HG03442 (cell line): ENCODE measurements around the gene TAS2R20.
"Not testable (repeated sequence)": the region's sequence is repeated elsewhere in the genome, so short reads cannot be mapped to it uniquely, and the experiment has no call there.

Experiments
- ATAC-seq: cut with Tn5 transposase; IDR thresholded peaks from one replicate; pipeline ENCODE4 v1.9.1; 2021; ENCODE audit warnings: mild to moderate bottlenecking, moderate library complexity; ENCODE audit not compliant: unreplicated experiment

TAS2R20 gene, protein sequence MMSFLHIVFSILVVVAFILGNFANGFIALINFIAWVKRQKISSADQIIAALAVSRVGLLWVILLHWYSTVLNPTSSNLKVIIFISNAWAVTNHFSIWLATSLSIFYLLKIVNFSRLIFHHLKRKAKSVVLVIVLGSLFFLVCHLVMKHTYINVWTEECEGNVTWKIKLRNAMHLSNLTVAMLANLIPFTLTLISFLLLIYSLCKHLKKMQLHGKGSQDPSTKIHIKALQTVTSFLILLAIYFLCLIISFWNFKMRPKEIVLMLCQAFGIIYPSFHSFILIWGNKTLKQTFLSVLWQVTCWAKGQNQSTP

DNA sequence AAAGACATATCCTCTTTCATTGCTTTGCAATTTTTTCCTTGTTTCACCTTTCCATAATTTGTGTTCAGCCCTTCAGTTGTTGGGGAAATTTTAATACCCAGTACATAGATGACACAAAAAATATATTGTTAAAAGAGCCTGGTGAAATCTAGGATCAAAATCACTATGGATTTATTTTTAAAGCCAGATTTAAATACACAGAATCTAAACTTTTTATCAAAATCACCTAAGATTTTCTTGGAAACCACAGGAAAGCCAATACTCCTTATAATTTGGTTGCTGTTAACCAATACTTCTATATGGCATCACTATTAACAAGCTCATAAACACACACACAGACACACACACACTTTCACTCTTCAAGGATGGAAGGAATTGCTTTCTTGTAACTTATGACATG is at the start of gene TAS2R20:
TAS2R20 (minus strand) TSS at position 101 of the 400 bp plus-strand sequence. CDS start 429 bp downstream, outside the sequence.
- ATAC-seq: no peak

DNA sequence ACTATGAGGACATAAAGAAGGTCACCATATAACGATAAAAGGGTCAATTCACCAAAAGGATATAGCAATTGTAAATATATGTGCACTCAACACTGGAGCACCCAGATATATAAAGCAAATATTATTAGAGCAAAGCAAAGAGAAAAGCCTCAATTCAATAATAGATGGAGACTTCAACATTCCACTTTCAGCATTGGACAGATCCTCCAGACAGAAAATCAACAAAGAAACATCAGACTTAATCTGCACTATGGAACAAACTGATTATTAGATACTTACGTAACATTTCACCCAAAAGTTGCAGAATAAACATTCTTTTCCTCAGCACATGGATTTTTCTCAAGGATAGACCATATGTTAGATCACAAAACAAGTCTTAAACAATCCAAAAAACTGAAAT is 43.3 kb upstream of the TAS2R20 start:
- not testable (repeated sequence) for ATAC-seq

DNA sequence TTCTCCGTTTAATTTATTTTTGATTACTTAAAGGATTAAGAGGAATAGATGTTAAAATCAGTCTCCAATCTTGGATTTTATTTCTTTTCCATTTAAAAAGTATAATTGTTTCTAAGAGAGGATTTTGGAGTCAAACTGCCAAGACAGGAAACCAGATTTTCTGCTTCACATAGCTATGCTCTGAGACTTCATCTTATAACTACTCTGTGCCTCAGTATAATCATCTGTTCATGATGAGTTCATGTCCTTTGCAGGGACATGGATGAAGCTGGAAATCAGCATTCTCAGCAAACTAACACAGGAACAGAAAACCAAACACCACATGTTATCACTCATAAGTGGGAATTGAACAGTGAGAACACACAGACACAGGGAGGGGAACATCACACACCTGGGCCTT is 42.1 kb upstream of the TAS2R20 start:
- no peak for ATAC-seq

DNA sequence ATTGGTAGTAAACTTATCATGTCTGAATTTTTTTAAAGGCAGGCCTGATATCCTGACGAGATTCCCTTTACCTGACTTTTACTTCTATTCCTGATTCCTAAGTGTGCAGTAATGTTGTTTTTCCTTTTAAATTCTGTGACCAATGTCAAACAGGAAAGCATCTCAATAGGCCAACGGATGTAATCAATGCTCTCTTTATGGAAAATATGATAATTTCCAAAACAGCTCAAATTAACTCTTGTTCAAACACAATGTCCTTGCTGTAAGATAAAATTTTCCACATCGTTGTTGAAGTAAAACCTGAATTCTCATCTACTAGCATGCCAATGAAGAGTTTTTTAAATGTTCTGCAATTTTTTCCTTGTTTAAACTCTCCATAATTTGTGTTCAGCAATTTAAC is 41.1 kb upstream of the TAS2R20 start:
- ATAC-seq: no peak

DNA sequence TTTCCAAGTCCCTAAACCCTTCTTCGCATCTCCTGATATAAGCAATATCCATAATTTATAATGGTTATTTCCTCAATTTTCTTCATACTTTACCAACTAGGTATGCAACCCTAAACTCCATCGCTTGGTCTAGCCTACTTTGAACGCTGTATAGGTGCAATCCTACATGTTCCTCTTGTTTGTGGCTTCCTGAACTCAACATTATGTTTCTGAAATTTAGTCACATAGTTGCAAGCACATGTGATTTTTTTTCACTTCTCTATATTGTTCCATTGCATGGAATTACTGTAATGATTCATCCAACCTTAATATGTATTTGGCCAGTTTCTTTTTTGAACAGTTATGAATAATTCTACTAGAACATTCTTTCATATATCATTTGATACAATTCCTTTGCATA is 35.9 kb upstream of the TAS2R20 start:
- not testable (repeated sequence) for ATAC-seq

DNA sequence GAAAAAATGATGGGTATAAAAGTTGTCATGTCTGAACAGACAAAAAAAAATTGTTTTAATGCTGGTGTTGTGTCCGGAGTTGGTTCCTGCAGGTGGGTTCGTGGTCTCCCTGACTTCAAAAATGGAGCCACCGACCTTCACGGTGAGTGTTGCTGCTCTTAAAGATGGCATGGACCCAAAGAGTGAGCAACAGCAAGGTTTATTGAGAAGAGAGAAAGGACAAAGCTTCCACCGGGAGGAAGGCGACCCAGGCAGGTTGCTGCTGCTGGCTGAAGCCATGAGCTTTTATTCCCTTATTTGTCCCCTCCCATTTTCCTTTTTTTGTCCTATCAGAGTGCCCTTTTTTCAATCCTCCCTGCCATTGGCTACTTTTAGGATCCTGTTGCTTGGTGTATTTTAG is 33.2 kb upstream of the TAS2R20 start, which contains the start of gene TAS2R31:
TAS2R31 (minus strand) TSS at position 101 of the 400 bp plus-strand sequence; CDS start at position 29, 72 bp downstream.
- ATAC-seq: no peak

DNA sequence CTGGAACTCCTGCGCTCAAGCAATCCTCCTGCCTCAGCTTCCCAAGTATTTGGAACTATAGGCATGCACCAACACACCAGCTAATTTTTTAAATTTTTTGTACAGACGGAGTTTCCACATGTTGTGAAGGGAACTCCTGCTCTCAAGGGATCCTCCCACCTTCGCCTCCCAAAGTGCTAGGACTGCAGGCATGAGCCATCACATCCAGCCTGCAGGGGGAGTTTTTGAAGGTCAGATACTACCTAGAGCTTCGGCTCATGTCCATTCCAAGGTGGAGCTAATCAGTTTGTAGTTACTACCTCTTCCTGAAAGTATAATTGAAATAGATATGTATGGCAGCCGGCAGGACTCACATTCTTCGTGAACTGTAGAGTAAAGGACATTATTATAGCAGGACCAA is 28.0 kb upstream of the TAS2R20 start:
- ATAC-seq: no peak

DNA sequence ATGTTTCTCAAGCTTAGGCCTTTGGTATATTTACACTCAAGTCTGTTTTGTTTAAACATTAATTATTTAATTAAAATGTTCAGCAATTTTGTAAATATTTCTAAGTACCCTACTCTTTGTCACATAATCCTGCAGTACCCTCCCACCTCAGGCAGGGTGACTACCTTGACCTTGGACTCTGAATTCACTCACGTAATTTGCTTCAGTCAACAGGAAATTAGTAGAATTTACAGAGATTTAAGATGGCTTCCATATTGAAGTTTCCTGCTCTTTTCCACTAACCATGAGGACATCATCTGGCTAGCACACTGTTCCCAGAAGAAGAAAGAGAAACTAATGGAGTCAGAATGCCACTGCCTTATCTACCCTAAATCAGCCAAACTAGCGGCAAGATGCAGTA is 25.3 kb upstream of the TAS2R20 start:
- no peak for ATAC-seq

DNA sequence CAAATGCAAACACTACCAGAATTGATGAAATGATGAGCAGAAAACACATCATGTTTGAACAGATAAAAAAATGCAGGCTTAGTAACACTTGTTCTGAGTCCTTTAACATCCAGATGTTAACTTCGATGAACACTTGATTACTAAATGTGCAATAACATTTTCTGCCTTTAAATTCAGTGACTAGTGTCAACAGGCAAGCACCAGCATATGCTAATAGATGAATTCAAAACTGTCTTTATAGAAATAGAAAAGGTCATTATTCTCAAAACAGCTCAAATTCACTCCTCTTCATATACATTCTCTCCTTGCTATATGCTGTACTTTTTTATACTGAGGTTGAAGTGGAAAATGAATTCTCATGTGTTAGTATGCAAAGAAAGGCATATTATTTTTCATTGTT is 24.4 kb upstream of the TAS2R20 start, which contains the start of gene TAS2R19:
TAS2R19 (minus strand) TSS at position 101 of the 400 bp plus-strand sequence; CDS start at position 52, 49 bp downstream.
- no peak for ATAC-seq

DNA sequence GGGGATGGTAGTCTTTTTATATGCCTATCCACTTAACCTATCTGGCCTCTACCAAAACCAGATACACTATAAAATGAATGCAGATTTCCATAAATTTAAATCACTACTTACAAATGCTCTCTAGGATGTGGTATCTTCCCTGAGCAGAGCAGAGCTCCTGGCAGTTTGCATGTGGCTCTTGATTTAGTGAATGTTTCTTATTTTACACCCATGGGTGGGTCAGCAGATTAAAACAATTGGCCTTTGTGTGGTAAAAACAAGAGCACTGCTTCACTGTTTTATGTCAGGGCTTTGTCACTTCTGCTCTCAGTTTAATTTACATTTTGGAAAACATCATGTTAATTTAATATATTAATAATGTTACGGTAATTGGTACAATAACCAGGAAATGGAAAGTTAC is 18.8 kb upstream of the TAS2R20 start:
- ATAC-seq: no peak

DNA sequence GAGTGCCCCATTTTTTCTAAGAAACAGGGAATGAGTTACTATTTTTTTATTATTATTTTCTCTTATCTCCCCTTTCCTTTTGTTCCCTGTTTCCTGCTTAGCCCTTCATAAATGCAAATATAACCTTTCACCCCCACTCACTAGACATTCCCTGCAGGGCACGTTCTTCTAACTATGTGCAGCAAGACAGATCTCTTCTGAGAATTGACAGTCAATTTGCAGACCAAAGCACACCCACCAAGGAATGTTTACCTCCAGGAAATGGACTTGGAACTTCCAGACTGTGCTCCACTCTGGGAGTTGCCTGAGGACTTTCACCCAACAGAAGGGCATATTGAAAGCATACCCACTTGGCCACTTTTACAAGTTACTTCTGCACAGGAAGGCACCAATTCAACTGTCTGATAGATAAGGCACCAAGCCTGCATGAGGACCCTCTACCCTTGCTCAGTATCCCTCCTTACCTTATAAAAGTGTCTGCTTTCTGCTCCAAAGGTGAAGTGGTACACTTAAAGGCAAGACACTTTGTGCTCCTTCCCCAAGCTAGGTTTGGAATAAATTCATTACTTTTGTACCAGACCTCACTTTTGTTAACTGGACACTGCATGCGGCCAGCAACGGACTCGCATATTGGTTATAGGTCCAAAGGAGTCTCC is 17.8 kb upstream of the TAS2R20 start:
- no peak for ATAC-seq

DNA sequence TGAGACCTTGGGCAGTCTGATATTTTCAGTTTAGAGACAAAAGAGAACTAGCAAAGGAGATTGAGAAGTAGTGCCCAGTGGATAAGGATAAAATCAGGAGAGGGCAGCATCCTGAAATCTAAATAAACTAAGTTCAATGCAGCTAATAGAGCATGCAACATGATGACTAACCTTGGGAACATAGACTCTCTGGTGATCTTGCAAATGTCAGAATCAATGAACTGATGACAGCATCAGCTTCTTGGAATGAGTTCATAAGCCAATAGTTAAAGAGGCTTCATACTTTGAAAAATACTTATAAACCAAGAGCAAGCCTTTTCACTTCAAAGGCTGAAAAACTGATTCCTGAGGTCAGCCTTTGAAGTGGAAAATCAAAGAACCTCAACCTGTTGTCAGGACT is 16.1 kb upstream of the TAS2R20 start:
- ATAC-seq: no peak

DNA sequence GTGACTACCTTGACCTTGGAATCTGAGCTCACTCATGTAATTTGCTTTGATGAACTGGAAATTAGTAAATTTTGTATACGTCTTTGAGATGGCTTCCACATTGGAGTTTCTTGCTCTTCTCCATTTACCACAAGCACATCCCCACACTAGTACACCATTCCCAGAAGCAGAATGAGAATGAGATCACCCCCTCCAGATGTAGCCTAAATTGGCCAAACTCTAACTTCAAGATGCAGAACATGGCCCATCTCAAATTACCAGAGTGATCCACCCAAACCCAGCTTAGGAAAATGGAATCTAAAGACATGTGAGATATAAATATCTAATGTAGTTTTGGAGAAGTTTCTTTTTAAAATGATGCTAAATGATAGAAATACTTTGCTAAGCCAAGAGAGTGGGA is 9.5 kb upstream of the TAS2R20 start:
- ATAC-seq: no peak

DNA sequence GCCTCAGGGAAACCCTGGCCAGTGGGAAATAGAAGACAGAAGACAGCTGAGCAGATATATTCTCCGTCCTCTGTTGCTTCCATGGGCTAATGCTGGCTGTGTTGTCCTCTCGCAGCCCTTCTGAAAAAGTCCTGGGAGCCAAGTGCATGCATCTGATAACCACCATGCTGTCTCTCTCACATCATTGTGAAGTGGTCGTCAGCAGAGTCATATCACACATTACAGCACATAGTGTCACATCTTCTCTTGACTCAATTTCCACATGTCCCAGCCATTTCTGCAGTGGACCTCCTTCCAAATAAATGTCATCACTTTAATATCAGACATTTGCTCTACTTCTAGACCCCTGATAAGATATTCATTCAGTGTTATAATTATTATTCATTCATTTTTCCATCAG is 3.8 kb downstream of the TAS2R20 start:
- no peak for ATAC-seq

DNA sequence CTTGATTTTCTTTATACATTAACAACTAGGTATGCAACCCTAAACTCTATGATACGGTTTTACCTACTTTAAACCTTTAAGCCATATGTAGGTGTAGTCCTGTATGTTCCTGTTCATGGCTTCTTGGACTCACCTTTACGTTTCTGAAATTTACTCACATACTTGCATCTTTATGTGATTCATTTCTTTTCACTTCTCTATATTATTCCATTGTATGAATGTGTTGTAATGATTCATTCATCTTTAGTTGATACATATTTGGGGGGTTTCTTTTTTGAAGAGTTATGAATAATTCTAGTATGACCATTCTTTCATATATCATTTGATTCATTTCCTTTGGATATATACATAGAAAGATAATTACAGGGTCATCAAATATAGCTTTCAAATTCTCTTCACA is 9.0 kb downstream of the TAS2R20 start:
- no peak for ATAC-seq

DNA sequence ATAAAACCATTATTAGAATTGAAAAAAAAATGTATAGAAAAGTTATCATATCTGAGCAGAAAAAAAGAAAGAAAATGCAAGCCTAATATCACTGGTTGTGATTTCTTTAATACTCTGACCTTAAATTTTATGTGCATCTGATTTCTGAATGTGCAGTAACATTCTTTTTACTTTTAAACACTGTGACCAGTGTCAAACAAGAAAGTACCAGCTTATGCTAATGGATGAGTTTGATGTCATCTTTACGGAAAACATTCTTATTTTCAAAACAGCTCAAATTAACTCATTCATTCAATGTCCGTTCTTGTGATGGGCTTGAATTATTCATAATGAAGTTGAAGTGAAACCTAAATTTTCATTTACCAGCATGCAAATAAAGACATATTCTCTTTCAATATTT is 11.3 kb downstream of the TAS2R20 start, which contains the start of gene TAS2R50:
TAS2R50 (minus strand) TSS at position 101 of the 400 bp plus-strand sequence; CDS start at position 49, 52 bp downstream.
- no peak for ATAC-seq

DNA sequence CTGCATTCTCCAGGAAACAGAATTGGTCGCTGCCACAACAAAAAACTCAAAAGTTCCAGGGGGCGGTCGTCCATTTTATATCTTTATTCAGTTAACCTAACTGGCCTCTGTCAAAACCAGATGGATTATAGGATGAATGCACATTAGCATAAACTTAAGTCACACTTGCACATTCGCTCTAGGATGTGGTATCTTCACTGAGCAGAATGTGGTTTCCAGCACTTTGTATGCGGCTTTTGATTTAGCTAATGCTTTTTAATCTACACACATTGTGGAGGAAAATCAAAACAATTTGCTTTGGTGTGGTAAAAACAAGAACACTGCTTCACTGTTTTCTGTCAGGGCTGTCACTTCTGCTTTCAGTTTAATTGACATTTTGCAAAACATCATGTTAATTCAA is 15.9 kb downstream of the TAS2R20 start:
- ATAC-seq: no peak

DNA sequence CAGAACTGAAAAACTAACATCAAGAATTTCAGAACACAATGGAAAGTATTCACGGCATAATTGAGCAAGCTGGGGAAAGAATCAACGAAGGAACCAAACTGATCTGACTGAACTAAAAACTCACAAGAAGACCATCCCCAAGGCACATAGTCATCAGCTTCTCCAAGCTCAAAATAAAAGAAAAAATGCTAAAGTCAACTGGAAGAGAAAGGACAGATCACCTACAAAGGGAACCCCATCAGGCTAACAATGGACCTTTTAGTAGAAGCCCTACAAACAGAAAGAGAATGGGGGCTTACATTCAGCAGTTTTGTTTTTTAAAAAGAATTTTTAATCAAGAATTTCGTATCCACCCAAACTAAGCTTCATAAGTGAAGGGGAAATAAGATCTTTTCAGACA is 23.1 kb downstream of the TAS2R20 start:
- no peak for ATAC-seq

DNA sequence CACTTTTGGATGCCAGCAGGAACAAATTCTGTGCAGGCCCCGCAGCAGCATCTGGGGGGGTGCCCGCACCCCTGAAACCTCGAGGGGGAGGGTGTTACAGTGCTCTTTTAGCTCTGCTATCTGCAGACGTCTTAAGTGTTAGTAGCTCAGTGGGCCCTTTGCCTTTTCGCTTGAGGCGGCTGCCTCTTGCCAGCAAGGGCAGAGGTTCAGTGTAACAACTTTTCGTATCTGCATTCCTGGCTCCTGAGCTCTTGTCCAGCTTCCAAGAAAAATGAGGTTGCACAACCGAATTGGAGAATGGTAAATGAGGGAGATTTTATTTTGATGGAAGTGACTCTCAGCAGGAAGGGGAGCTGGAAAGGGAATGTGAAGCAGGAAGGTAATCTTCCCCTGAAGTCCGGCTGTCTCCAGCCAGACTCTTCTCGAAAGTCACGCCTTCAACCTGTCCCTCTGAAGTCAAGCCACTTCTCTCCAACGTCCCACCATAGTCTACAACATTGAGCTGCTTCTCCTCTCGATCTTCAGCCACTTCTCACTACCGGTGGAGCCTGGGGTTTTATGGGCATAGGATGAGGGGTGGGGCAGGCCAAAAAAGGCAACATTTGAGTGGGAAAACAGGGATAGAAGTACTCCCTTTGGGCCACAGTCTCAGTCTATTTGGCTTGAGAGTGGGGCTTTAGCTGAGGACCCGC is 29.2 kb downstream of the TAS2R20 start:
- ATAC-seq: no peak

DNA sequence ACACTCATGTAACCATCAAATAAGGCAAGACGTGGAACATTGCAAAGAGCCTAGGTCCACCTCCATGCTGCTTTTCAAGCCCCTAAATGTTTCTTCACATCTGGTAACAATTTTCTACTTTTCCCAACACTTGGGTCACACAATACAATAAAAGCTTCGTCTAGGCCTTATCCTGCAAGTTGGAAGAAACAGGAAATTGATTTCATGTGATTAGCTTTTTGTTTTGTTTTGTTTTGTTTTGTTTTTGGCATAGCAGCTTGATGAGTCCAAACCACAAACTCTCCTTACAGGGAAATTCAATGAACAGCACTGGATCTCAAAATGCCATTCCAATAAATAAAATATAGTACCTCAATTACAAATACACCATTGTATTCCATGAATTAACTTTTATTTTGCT is 30.7 kb downstream of the TAS2R20 start:
- ATAC-seq: no peak

DNA sequence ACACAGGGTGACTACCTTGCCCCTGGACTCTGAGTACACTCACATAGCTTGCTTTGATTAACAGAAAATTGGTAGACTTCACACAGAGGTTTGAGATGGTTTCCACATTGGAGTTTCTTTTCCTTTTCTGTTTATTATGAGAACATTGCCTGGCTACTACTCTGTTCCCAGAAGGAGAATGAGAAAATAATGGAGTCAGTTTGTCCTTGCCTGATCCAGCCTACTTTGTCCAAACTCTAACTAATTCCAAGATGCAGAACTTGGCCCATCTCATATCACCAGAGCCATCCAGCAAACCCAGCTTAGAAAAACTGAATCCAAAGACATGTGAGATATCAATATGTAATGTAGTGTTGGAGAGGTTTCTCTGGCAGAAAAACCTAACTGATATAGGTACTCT is 31.8 kb downstream of the TAS2R20 start:
- ATAC-seq: no peak

DNA sequence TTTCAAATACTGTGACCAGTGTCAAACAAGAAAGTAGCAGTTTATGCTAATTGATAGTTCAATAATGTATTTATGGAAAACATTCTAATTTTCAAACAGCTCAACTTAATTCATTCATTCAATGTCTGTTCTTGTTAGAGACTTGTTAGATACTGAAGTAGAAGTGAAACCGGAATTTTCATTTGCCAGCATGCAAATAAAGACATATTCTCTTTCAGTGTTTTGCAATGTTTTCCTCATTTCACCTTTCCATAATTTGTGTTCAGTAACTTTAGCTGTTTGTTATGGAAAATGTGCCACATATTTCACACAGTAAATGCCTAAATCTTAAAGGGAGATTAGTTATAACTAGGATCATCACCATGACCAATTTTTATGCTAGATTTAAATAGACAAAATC is 32.6 kb downstream of the TAS2R20 start:
- no peak for ATAC-seq
